Gastroesophageal sphincter (tissue), 4 donors: ENCODE data around the gene ZDHHC12. TPM values are rescaled to one million over a fixed set of nuclear protein-coding genes. Genes with fewer than 3 reads are reported as not detected.

Experiments used
- ATAC-seq: fragments of 150-250 bp; one replicate; pipeline ENCODE4 v1.9.1; 2016; ENCODE audit warnings: mild to moderate bottlenecking, moderate library complexity
- H3K27ac ChIP-seq, 4 donors: fragments of 200-600 bp; sonication (generic) in 3 of 4; 1 replicate in 3 of 4; 2 replicates in 1 of 4; pipeline ENCODE4 v1.5.1; 2016 to 2019
- H3K27me3 ChIP-seq: fragments of 200-600 bp; sonication (generic); one replicate; pipeline ENCODE4 v1.5.1; 2019
- H3K36me3 ChIP-seq, 2 donors: fragments of 200-600 bp; sonication (generic); one replicate each; pipeline ENCODE4 v1.5.1; 2019; ENCODE audit warnings: control low read depth in 1 of 2
- H3K4me1 ChIP-seq, 3 donors: fragments of 200-600 bp; sonication (generic); 1 replicate in 2 of 3; 2 replicates in 1 of 3; pipeline ENCODE4 v1.5.1; 2016 to 2019; ENCODE audit warnings: control low read depth in 2 of 3
- H3K4me3 ChIP-seq, 2 donors: fragments of 200-600 bp; sonication (generic); one replicate each; pipeline ENCODE4 v1.5.1; 2019; ENCODE audit warnings: mild to moderate bottlenecking in 1 of 2, moderate library complexity in 1 of 2
- H3K9me3 ChIP-seq, 3 donors: fragments of 200-600 bp; sonication (generic); one replicate each; pipeline ENCODE4 v1.5.1; 2017 to 2019; ENCODE audit warnings: control low read depth in 2 of 3
- EP300 ChIP-seq: sonication (generic); formaldehyde crosslinking; IDR thresholded peaks from one replicate; pipeline ENCODE4 v1.6.1; 2017; ENCODE audit warnings: antibody characterized with exemption, mild to moderate bottlenecking
- POLR2A ChIP-seq, 2 donors: fragments of 450-650 bp; IDR thresholded peaks; one replicate each; pipeline ENCODE4 v1.6.1; 2017; ENCODE audit warnings: antibody characterized with exemption in 2 of 2, mild to moderate bottlenecking in 2 of 2, moderate library complexity in 1 of 2
- POLR2AphosphoS5 ChIP-seq: sonication (generic); formaldehyde crosslinking; IDR thresholded peaks from one replicate; pipeline ENCODE4 v1.6.1; 2017; ENCODE audit warnings: antibody characterized with exemption
- WGBS, 2 donors: methylation state at CpG; one replicate each; pipeline ENCODE4 v1.1.5; 2018; ENCODE audit warnings: low coverage in 1 of 2; 5-methylcytosine and 5-hydroxymethylcytosine counted together
- total RNA-seq, 4 donors: library from RNA; depleted of rRNA; stranded (reverse); fragments of >200 nt; gene quantifications; one replicate each; pipeline ENCODE4 v1.1.0, GENCODE V29; 2016
- TF ChIP-seq, protein P1 (sequence below), 4 experiments: fragments of 200-600 bp in 2 of 4; fragments of 450-650 bp in 2 of 4; sonication (generic) in 1 of 4; IDR thresholded peaks; one replicate each; pipeline ENCODE4 v1.5.1; 2017 to 2019; ENCODE audit warnings: antibody characterized with exemption in 4 of 4, mild to moderate bottlenecking in 2 of 4, moderate library complexity in 2 of 4

The ZDHHC12 gene
- total RNA-seq, 4 donors from 2014 or later, result 19.5 to 24.5 (median 22.2) TPM

- no peak overlapping the region for H3K4me3 ChIP-seq
- peaks cover 0 to 11% of the 10 kb centered on the region in 2 donors for H3K36me3 ChIP-seq
- H3K27me3 ChIP-seq, result no peaks in the 10 kb centered on the region
- no peak overlapping the region for H3K27ac ChIP-seq
- TF ChIP-seq POLR2AphosphoS5 (no peak), EP300 (no peak), POLR2A (IDR thresholded peaks at IDR 0.05) (no peak)
- TF ChIP-seq, protein P1, sequence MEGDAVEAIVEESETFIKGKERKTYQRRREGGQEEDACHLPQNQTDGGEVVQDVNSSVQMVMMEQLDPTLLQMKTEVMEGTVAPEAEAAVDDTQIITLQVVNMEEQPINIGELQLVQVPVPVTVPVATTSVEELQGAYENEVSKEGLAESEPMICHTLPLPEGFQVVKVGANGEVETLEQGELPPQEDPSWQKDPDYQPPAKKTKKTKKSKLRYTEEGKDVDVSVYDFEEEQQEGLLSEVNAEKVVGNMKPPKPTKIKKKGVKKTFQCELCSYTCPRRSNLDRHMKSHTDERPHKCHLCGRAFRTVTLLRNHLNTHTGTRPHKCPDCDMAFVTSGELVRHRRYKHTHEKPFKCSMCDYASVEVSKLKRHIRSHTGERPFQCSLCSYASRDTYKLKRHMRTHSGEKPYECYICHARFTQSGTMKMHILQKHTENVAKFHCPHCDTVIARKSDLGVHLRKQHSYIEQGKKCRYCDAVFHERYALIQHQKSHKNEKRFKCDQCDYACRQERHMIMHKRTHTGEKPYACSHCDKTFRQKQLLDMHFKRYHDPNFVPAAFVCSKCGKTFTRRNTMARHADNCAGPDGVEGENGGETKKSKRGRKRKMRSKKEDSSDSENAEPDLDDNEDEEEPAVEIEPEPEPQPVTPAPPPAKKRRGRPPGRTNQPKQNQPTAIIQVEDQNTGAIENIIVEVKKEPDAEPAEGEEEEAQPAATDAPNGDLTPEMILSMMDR (IDR thresholded peaks at IDR 0.05), result no peak
- H3K4me1 ChIP-seq, result peaks cover 4 to 59% (median 21%) of the 10 kb centered on the region in 3 donors
- WGBS, 2 donors, result 88 to 100% methylated on average over 3 of the region's 4 CpGs
- no peak for ATAC-seq
- no peaks in the 10 kb centered on the region for H3K9me3 ChIP-seq
Observed at GRCh38 chr9:128687453-128687852, 36.5 kb downstream of the ZDHHC12 start.

DNA sequence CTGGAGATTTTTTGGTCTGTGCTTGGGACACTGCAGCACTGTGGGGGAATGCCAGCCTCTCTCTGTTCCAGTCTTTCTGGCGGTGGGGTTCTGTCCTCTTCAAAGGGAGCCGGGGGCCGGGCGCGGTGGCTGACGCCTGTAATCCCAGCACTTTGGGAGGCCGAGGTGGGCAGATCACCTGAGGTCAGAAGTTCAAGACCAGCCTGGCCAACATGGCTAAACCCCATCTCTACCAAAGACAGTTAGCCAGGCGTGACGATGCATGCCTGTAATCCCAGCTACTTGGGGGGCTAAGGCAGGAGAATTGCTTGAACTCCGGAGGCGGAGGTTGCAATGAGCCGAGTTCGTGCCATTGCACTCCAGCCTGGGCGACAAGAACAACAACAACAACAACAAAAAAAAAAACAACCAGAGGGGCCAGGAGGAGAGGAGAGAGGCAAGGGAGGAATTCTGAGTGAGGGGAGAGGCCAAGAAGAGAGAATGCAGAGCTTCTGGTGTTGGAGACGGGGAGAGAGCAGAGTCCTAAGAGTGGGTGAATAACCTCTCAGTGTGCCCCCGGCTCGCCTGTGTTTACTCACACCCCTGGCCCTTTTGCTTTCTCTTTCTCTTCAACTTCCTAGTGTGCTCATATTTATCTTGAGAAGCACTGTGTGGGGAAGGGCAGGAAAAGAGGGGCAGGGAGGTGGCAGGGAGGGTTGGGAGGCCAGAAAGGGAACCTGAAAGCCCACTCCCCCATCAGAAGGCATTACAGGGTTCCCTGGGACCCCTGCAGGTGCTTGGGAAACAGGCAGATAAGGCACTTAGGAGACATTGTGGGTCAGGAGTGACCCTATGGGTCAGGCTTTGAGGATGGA lies 38.1 kb downstream of the ZDHHC12 start:
- H3K27me3 ChIP-seq, result no peaks in the 10 kb centered on the region
- no peak overlapping the region for H3K4me3 ChIP-seq
- no peak overlapping the region for H3K27ac ChIP-seq
- TF ChIP-seq POLR2AphosphoS5, result no peak
- no peak for ATAC-seq
- no peaks in the 10 kb centered on the region for H3K36me3 ChIP-seq
- peaks cover 4 to 46% (median 17%) of the 10 kb centered on the region in 3 donors for H3K4me1 ChIP-seq
- H3K9me3 ChIP-seq, result no peaks in the 10 kb centered on the region
- WGBS, 2 donors, result 41 to 47% methylated on average over 3 of the region's 17 CpGs

DNA sequence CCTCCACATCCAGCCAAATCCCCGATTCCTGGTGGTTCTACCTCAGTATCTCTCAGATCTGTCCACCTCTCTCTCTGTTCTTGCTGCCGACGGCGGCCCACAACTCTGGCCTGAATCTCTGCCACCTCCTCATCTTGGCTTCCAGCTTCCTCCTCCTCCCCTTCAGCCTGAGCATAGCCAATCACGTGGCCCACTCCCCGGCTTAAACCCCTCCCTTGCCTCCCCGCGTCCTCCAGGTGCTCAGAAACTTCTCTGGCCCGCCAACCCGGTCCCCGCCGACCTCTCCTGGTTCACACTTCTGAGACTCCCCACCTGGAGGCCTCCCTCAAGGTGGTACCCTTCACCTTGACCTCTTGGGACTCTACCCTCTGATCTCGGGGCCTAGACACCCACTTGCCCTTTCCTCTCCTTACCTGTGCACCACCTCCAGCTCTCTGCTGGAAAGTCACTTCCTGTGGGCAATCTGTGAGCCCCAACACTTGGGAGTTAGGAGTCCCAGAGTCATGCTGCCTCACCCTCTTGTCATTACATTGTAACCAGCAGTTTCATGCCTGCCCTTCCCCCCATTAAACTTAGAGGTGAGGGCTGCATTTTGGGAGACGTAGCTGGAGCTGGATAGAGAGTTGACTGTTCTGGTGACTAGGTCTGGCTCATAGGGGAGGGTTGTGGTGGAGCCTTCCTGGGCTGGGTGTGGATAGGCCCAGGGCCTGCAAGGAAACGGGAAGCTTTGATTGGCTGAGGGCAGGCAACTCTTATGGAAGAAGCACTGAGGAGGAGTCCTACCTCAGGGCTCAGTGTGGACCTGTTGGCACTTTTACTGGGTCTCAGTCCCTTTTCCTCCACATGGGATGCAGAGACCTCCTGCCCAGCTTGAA lies 39.4 kb downstream of the ZDHHC12 start:
- peak; percentile 23 for ATAC-seq
- H3K9me3 ChIP-seq, result no peaks in the 10 kb centered on the region
- WGBS, 2 donors, result 3 to 9% methylated on average over 5 to 13 of the region's 15 CpGs
- TF ChIP-seq EP300 (no peak), POLR2A (IDR thresholded peaks at IDR 0.05) (no peak), POLR2AphosphoS5 (no peak)
- TF ChIP-seq, protein P1 (IDR thresholded peaks at IDR 0.05), result no peak
- no peaks in the 10 kb centered on the region for H3K27me3 ChIP-seq
- H3K4me3 ChIP-seq, result peak overlapping the region; percentile 40 to 52
- peaks cover 0 to 39% (median 11%) of the 10 kb centered on the region in 3 donors for H3K4me1 ChIP-seq
- H3K27ac ChIP-seq, result peak overlapping the region in 3 of 4 donors; percentile 51 to 67 (median 56)
- no peaks in the 10 kb centered on the region for H3K36me3 ChIP-seq

DNA sequence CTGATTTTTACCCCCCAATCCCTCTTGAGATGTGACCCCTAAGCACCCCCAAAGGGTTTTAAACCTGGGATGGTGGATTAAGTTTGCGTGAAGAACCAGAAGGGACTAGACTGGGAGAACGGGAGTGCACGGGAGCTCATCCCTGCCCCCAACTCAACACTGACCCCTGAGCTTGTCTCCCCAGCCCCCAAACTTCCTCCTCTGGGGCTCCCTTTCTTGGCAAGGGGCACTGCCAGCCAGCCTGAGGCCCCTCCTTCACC lies 39.9 kb downstream of the ZDHHC12 start:
- Histone ChIP-seq H3K9me3 (no peaks in the 10 kb centered on the region), H3K36me3 (no peaks in the 10 kb centered on the region), H3K27me3 (no peaks in the 10 kb centered on the region), H3K4me1 (peaks cover 0 to 39% (median 11%) of the 10 kb centered on the region in 3 donors), H3K4me3 (peak overlapping the region; percentile 40 to 52), H3K27ac (peak overlapping the region in 3 of 4 donors; percentile 51 to 67 (median 56))
- 0% methylated on average over 3 of the region's 3 CpGs for WGBS, 2 donors
- no peak for TF ChIP-seq EP300
- TF ChIP-seq, protein P1 (IDR thresholded peaks at IDR 0.05), result no peak
- TF ChIP-seq POLR2A (IDR thresholded peaks at IDR 0.05), result no peak
- TF ChIP-seq POLR2AphosphoS5, result no peak
- no peak for ATAC-seq

DNA sequence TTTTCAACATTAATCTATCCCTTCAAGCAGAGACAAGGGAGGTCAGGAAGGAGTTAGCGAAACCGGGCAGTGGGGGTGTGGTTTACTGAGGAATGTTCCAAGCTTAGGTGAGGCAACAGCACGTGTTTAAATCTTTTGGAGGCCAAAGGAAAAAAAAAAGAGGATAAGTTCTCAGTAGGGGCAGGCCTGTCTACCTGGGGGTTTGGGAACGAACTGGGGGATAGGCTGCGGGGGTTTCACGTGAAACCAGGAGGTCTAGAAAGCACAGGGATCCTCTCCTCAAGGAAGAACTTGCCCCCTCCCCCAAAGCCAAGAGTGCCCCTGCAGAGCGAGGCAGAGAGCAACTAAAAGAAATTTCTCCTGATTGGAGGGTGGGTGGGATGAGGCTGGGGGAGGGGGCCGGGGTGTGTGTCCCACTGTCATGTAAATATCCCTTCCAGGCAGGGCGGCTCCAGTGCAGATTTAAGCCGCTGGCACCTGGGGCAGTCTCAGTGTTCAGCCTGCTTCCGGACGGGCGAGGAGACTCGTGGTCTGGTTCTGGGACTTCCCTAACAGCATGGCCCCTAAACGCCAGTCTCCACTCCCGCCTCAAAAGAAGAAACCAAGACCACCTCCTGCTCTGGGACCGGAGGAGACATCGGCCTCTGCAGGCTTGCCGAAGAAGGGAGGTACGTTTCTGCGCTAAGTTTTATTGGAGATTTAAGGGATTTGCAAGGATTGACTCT lies 40.4 kb downstream of the ZDHHC12 start:
- no peaks in the 10 kb centered on the region for H3K36me3 ChIP-seq
- no peaks in the 10 kb centered on the region for H3K27me3 ChIP-seq
- H3K4me1 ChIP-seq, result peaks cover 0 to 37% (median 10%) of the 10 kb centered on the region in 3 donors
- ATAC-seq, result peak; percentile 60
- peak overlapping the region in 3 of 4 donors; percentile 51 to 67 (median 56) for H3K27ac ChIP-seq
- H3K9me3 ChIP-seq, result no peaks in the 10 kb centered on the region
- WGBS, 2 donors, result 13 to 14% methylated on average over 5 to 9 of the region's 21 CpGs
- peak overlapping the region; percentile 40 to 52 for H3K4me3 ChIP-seq
- TF ChIP-seq EP300 (no peak), POLR2AphosphoS5 (peak; percentile 8), POLR2A (IDR thresholded peaks at IDR 0.05) (peak in 1 of 2 donors; percentile 15)
- TF ChIP-seq, protein P1 (IDR thresholded peaks at IDR 0.05), result no peak
